Sigmoid colon (tissue), 4 donors: ENCODE results near the gene RRP1.

Source experiments
- CTCF ChIP-seq, 4 experiments: fragments of 450-650 bp in 3 of 4; fragments of 200-600 bp in 1 of 4; IDR thresholded peaks; one replicate each; pipeline ENCODE4 v1.5.1; 2016 to 2019; ENCODE audit warnings: antibody characterized with exemption in 4 of 4, mild to moderate bottlenecking in 3 of 4, moderate library complexity in 2 of 4
- POLR2AphosphoS5 ChIP-seq, 4 donors: sonication (generic); formaldehyde crosslinking; IDR thresholded peaks; one replicate each; pipeline ENCODE4 v1.6.1; 2017; ENCODE audit warnings: antibody characterized with exemption in 4 of 4

GRCh38 chr21:43808832-43809251 lies 19.5 kb downstream of the RRP1 start:
- no peak for TF ChIP-seq POLR2AphosphoS5 (IDR thresholded peaks at IDR 0.05)
- TF ChIP-seq CTCF (IDR thresholded peaks at IDR 0.05): no peak
